NCI-H146 treated with DMSO at 0.1 percent for 48 hours (cell line): Measurements from ENCODE around the gene PAQR5.
"Not testable (repeated sequence)": the region's sequence is repeated elsewhere in the genome, so short reads cannot be mapped to it uniquely, and the experiment has no call there.

Experiments used
- DNase-seq: peaks from one replicate; lab custom pipeline; 2025; ENCODE audit not compliant: unreplicated experiment; lab: John Stamatoyannopoulos, UW

The PAQR5 gene

GRCh38 chr15:69314736-69315135 lies 16.0 kb downstream of the PAQR5 start:
- DNase-seq = no peak

DNA sequence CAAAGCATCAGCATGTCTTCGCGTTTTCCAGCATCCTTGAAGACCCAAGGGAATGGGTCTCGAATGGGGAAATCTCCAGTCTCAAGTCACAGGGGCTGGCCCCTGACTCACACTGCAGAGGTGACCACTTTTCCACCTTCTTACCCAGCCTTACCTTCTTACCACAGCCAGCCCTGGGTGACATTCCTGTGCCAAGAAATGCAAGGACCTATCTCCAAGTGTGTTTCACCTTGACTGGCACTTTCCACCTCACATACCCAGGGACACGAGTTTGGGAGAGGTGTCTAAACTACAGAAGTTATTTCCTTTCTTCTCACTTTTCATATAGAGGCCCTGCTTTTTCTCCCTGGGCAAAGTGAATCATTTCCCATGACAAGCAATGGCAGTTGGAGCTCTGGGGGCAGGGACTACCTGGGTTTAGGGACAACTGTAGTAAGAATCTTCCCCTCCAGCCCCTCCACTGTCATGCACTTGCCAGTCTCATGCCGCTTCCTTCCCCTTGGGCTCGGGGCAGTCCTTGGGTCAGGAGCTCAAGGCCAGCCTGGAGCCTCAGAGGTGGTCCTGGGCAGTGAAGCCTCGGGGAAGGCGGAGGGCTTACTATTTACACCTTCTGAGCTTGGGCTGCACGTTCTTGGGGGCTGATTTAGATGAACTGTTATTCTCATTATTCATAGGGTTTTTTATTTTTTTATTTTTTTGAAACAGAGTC lies 16.8 kb downstream of the PAQR5 start:
- DNase-seq = no peak

GRCh38 chr15:69316291-69316690 lies 17.6 kb downstream of the PAQR5 start:
- DNase-seq = no peak

DNA sequence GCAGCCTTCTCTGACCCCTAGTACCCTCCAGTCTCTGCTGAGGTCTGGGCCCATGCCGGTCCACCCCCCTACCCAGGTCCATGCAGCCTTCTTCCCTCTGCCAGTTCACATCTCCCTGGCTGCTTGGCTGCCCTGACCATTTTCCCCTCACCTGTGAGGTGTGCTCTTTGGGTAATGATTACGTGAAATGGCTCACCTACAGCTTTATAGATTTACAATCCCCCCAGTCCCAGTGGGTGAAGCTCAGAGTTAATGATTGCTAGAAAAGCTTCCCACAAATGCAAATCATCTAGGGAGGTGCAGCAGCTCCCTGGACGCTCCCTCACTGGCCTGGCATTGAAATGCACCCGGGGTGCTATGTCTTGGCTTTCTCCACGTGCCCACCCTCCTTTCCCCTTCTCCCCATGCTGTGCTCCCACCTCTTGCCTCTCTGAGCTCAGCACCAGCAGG lies 18.7 kb downstream of the PAQR5 start:
- DNase-seq = no peak

DNA sequence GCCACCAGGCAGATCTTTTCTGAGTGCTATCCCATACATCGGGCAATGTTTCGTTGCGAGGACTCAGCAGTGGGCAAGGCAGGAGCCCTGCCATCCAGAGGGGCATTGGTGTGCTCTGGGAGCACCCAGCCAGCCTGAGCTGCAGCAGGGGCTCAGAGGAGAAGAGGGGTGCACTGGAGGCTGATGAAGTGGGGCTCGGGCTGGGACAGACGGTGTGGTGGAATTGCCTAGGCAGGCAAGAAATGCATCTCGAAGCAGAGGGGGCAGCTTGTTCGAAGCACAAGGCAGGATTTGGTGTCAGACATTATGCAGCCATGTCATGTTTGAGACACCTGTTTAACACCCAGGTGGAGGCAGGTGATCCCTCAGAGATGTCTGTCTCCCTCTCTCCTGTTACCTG lies 19.3 kb downstream of the PAQR5 start:
- DNase-seq = no peak

DNA sequence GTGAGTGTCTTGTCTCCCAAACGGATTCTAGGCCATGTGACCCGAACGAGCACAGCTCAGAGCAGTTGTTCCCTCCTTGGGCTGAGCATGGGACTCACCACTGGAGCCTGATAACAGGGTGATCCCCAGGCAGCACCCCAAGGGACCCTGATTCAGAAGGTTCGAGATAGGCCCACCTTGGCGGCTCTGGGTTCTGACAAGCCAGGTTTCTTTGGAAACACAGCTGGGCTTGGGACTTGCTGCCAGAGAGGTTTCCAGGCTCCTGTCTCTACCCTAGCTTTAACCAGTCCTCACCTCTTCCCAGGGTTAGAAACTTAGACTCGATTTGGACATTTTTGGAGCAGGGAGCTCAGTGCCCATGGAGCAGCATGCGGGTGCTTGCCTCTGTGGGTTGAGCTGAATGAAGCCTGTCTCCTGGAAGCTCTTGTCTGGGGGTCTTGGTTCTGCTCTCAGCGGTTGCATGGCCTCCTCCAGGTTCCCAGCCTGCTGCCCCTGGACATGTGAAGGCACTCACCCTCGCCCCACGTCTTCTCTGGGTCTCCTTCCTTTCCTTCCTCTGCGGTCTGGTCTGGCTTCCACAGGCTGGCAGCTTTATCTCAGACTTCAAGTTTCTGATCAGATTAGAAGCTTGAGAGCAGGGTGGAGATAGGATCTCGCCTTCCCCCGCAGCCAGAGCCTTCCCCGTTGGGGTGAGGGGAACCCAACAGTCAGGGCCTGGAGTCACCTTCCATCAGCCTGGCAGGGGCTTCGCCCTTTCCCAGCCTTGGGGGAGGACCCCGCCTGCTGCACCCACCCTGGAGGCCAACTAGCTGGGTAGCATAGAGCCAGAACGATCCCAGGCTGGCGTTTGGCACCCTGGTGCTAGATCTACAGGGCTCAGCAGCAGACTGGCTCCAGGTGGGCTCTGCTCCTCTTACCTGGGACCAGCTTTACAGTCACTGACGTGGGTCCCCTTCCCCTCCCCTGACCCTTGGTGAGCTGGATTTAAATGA lies 21.0 kb downstream of the PAQR5 start:
- DNase-seq = no peak

- no peak for DNase-seq
Observed at GRCh38 chr15:69320977-69321554, 22.4 kb downstream of the PAQR5 start.

DNA sequence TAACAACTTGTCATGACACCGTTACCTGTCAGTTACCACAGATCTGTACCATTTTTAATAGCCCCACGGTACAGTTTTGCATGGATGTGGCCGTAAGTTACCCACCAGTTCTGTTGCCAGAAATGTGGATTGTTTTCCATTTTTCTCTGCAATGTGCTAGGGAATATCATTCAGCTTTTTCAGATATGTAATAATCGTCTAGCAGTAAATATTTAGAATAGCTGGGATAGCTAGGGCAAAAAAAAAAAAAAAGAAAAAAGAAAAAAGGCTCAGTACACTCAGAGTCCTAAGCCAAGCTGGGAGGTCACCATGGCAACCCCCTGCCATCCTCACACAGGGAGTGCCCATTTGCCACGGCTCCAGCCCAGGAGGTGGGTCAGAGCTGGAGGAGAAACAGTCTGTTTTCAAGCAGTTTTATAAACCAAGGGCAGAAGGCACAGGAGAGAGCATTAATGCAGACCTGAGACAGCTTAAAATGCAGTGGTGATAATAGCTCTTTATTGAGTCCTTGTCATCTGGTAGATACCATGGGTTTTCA lies 25.2 kb downstream of the PAQR5 start:
- no peak for DNase-seq

DNA sequence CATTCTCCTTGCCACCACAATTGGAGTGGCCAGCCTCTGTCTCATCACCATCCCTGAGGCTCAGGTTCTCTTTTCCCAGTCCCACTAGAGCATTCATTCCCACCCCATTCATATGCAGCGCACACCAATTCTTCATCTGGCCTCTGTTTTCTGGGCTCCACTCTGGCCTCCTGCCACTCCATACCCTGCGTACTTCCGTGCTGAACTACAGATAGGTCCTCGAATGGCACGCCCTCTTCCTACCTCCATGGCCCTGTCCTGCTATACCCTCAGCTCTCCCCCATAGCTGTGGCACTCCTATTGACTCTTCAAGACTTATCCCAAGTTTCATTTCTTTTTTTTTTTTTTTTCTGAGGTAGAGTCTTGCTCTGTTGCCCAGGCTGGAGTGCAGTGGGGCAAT lies 25.9 kb downstream of the PAQR5 start:
- DNase-seq = no peak

DNA sequence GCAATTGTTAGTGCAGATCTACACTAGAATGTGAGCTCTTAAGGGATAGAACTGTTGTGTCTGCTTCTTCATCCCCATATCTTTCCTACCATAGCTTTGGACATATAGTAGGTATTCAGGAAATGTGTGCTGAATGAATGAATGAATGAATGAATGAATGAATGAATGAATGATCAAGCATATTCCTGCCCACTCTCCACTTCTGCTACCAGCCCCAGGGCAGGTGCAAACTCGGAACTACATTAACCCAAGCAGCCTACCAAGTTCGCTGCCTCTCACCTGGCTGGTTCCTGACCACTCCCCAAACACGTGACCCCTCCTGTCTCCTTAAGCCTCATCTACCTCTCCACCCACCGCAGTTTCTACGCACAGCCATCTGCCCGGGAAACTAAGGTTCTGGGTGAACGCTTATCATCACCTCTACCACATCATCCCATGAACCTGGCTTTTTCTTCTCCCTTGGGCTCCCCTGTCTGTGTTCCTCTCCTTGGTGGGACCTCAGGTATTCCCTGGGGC lies 26.8 kb downstream of the PAQR5 start:
- DNase-seq = no peak

- no peak for DNase-seq
Observed at GRCh38 chr15:69328080-69328479, 29.4 kb downstream of the PAQR5 start.

GRCh38 chr15:69328739-69329138 lies 30.0 kb downstream of the PAQR5 start:
- DNase-seq = no peak

DNA sequence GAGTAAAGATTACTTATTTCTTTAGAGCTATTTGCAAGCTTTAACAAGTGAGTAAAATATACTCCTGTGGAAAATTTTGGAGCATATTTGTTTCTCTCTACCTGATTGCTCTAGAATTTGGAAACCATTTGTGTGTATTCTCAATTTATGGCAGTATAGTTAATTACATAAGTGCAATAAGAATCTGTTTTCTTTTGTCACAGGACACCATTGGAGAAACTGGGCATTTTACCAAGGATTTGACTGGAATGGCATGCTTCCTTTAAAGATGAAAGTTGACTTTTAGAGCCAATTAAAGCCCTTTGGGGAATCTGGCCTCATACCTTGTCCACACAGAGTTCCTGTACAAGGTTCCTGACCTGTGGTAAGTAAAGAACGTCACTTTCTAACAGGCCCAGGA lies 38.4 kb downstream of the PAQR5 start:
- no peak for DNase-seq

DNA sequence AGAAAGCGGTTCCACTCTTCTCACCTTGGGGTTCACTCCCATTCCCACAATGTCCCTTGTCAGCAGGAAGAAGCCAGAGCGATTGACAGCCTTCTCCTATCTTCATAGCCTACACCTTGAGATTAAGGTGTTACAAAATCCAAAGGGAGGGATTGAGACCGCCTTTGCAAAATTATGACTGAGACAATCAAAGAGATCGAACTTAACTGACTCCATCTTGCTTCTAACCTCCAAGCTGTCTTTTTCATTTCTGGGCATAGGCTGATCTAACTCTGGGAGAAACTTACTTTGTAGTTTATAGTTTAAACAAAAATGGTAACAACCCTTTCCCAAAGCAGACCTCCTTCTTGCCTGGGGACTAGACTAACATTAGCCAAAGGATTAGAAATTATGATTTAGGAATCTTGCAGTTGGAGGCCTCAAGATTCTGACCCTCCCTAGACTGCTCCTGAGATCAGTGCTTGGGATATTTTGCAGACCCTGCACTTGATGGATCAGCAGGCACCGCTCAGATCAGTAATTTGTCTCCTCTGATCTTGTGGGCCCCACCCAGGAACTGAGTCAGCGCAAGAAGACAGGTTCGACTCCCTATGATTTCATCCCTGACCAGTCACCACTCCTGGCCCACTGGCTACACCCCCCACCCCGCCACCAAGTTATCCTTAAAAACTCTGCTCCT lies 40.0 kb downstream of the PAQR5 start:
- DNase-seq = no peak

DNA sequence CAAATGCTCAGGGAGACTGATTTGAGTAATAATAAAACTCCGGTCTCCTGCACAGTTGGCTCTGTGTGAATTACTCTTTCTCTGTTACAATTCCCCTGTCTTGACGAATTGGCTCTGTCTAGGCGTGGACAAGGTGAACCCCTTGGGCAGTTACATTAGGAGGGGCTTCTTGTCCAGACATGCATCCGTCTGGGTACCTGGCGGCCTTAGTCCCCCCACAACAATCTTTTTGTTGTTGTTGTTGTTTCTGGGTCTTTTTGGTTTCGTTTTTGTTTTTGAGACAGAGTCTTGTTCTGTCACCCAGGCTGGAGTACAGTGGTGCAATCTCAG lies 40.5 kb downstream of the PAQR5 start:
- DNase-seq = not testable (repeated sequence)

- no peak for DNase-seq
Observed at GRCh38 chr15:69340243-69340900, 41.7 kb downstream of the PAQR5 start.

DNA sequence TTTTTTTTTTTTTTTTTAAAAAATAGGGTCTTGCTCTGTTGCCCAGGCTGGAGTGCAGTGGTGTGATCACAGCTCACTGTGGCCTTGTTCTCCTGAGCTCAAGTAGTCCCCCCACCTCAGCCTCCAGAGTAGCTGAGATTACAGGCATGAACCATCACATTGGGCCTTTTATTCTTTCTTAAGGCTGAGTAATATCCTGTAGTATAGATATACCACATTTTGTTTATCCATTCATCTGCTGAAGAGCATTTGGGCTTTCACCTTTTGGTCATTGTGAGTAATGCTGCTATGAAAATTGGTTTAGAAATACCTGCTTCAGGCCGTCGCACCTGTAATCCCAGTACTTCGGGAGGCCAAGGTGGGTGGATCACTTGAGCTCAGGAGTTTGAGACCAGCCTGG lies 42.6 kb downstream of the PAQR5 start:
- no peak for DNase-seq

DNA sequence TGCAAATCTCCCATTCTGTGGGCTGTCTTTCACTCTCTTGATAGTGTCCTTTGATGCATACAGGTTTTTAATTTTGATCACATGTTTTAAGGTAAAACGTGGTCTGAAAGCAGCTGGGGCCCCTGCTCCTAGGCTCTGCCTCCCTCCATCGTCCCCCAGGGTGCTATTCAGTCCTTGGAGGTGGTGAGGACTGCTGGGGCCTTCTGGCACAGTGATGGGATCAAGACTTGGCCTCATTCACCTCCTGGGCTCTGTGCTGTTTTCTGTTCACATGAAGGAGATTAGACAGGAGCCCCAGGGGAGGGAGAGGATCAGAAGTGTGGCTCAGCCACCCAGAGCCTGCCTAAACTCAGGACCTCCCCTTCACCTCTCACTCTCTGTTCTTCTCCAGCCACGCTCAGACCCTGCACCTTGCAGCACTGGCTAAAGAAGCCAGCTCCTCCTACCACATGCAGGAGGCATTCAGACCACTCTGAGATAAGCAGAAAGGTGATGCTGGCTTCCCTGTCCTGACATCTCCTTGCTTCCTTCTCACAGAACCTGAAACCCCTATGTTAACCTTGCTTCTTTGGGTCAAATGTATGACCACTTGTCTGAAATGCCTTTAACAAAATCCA lies 43.9 kb downstream of the PAQR5 start:
- no peak for DNase-seq

DNA sequence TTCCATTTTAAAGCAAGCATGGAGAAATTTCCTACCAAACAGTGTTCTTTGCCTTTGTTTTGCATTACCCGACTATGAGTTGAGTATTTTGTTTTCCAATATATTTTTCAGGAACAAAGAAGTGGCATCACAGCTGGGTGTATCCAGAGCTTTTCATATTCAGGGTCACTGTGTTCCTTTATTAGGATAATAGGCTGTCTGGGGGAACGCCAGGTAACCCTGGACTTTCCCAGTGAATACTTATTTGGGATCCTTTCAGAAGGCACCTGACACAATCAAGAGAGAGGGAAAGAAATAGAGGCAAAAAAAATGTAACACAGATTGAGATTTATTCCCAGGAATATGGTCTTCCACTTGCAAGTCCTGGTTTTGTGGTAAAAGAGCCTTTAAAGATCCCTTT lies 44.4 kb downstream of the PAQR5 start:
- no peak for DNase-seq

GRCh38 chr15:69344238-69344637 lies 45.5 kb downstream of the PAQR5 start:
- no peak for DNase-seq
